Fibroblast of pulmonary artery (primary cell): ENCODE data around the gene SIDT2.

Experiments used
- DNase-seq: peaks from one replicate; pipeline ENCODE4 v3.0.0-alpha.2; 2010; ENCODE audit warnings: low read depth
- H3K4me3 ChIP-seq: replicated peaks from 2 replicates; pipeline ENCODE4 v1.5.1; 2011; ENCODE audit warnings: low read depth, mild to moderate bottlenecking, control low read depth, low read length, moderate library complexity
- CTCF ChIP-seq: IDR thresholded peaks from 2 replicates; pipeline ENCODE4 v1.5.1; 2011; ENCODE audit warnings: mild to moderate bottlenecking, control low read depth, low read length, inconsistent platforms; ENCODE audit errors: missing control alignments

The SIDT2 gene

GRCh38 chr11:117220999-117221774 is 42.6 kb downstream of the SIDT2 start:
- H3K4me3 ChIP-seq: no peak overlapping the region
- DNase-seq: peak; percentile 60
- no peak for TF ChIP-seq CTCF

DNA sequence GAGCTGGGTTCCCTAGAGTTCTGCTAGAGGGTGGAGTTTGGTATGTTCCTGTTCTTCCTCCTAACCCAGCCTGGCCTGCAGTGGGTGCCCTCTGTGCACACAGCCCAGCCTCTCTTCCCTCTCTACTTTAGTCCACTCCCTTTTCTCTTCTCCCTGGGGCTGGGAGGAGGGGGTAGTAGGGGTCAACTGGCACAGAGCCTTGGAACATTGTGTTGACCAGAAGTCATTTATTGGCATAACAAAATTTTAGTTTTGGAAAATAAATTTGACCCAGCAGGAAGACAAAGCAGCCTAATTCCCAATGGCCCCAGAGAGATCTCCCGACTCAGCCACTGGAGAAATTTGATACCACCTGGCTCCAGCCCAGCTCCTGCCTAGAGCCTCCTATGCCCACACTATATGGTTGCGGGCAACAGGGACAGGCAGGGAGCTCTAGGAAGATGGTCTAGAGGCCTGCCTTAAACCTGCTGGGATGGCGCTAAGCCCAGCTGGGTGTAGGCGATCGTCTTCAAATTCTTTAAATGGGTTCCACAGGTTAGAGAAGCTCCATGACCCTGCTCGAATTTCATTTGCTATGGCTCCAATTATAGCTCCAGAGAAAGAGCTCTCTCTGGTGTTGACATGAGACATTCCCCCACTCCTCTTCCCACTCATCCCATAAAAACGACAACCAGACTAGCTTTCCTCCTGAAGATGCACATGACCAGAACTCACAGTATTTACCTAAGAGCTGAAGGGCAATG is 43.4 kb downstream of the SIDT2 start:
- no peak for TF ChIP-seq CTCF
- DNase-seq: peak; percentile 72
- H3K4me3 ChIP-seq: no peak overlapping the region

DNA sequence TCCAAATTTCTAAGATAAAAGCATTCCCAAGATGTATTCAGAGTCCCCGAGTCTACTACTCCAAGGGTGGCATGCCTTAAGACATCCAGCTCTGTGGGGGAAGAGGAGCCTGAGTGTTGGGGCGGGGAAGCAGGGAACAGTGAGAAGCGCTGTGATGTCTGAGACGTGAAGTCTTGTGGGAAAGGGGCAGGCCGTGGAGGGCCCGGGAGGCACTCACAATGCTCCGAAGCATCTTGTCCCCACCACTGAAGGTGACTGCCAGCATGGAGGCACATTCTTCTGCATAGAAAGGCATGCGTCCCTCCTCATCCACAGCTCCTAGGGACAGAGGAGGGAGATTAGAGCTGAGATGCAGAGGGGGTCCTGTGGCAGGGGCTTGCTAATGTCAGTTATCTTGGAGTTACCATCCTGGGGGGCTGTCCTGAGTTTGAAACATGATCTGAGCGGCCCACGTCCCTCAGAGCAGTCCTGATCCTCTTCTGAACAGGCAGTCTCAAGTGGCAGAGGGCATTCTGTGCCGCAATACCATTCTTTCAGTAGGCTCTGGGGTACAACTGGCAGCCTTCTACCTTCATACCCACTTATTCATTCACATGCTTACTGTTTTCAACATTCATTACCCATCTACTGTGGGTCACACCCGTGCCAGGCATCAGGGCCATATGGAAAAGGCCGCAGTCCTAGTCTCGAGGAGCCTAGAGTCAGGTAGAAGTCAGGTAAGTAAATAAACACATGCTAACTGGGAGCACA is 44.6 kb downstream of the SIDT2 start:
- no peak overlapping the region for H3K4me3 ChIP-seq
- DNase-seq: no peak
- no peak for TF ChIP-seq CTCF

- no peak for DNase-seq
- TF ChIP-seq CTCF: no peak
- H3K4me3 ChIP-seq: no peak overlapping the region
Measured at GRCh38 chr11:117223741-117224689, 45.5 kb downstream of the SIDT2 start.

- no peak overlapping the region for H3K4me3 ChIP-seq
- DNase-seq: no peak
- no peak for TF ChIP-seq CTCF
Measured at GRCh38 chr11:117225553-117226170, 47.1 kb downstream of the SIDT2 start.
